D341Med (cell line): ENCODE results near the gene KCNH8.
A peak's percentile ranks its signal among the peaks of the same experiment; 100 is the strongest.
"Not testable (repeated sequence)": the region's sequence is repeated elsewhere in the genome, so short reads cannot be mapped to it uniquely, and the experiment has no call there.

Source experiments
- DNase-seq: peaks from one replicate; pipeline ENCODE4 v3.0.0; 2012; ENCODE audit warnings: low spot score

The KCNH8 gene

DNA sequence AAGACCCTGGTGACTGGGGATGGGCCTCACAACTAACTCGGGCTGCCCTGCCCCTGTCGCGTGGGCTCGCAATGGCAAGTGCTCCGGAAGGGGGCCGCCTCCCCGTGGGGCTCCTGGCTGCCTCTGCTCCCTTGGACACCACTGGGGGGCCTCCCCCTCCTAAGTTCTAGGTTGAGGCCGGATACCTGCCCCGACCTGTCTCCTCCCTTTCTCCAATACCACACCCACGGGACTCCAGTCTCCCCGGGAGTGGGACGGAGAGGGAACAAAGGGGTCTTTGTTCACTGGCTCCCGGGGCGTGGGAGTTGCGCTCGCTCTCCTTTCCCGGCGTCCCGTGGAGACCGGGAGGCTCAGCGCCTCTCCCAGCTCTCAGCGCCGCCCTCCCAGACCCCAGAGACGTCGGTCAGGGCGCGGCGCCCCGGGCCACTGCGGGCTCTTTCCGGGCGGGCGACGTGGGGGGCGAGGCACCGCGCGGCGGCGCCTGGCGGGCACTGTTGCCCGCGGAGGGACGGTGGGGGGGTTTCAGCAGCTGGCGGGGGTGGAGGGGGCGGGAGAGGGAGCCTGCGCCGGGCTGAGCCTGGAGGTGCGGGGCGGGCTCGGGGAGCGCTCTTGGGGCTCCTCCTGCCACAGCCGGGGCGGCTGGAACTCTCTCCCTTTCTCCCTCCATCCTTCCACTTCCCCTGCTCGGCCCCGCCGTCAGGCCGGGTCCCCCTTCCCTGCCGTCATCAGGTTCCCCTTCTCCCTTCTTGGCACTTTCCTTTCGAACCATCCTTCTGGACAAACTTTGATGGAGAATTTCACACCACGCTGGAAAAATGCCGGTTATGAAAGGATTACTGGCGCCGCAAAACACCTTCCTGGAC, at the start of gene KCNH8:
Gene KCNH8, plus strand, starts transcription at position 606 of the 863 bp plus-strand sequence. Its CDS starts 210 bp downstream, at position 816.
- DNase-seq, result peak; percentile 70

DNA sequence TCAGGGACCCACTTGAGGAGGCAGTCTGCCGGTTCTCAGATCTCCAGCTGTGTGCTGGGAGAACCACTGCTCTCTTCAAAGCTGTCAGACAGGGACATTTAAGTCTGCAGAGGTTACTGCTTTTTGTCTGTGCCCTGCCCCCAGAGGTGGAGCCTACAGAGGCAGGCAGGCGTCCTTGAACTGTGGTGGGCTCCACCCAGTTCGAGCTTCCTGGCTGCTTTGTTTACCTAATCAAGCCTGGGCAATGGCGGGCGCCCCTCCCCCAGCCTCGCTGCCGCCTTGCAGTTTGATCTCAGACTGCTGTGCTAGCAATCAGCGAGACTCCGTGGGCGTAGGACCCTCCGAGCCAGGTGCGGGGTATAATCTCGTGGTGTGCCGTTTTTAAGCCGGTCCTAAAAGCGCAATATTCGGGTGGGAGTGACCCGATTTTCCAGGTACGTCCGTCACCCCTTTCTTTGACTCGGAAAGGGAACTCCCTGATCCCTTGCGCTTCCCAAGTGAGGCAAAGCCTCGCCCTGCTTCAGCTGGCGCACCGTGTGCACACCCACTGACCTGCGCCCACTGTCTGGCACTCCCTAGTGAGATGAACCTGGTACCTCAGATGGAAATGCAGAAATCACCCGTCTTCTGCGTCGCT, 45.5 kb upstream of the KCNH8 start:
- DNase-seq, result not testable (repeated sequence)

DNA sequence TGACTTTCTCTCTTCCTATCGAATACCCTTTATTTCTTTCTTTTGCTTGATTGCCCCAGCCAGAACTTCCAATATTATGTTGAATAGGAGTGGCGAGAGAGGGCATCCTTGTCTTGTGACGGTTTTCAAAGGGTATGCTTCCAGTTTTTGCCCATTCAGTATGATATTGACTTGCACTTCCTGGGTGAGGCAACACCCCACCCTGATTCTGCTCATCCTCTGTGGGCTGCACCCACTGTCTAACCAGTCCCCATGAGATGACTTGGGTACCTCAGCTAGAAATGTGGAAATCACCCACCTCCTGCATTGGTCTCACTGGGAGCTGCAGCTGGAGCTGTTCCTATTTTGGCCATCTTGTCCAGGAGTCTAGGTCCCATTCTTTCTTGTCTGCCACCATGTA, 44.8 kb upstream of the KCNH8 start:
- DNase-seq, result no peak

DNA sequence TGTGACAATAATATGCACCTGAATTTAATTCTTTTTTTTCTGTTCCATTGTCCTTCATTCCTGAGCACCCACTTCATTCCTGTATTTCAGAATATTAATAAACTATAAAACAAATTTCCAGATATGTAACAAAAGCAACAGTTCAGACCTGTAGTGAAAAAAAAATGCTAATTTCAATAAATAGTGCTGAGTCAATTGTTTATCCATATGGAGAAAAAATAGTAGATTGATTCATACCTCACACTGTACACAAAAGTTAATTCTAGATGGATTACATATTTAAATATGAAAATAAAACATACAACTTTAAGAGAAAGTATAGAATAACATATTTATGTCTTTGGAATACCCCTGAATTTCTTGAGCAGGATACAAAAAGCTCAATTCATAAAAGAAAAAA, 43.9 kb upstream of the KCNH8 start:
- no peak for DNase-seq

DNA sequence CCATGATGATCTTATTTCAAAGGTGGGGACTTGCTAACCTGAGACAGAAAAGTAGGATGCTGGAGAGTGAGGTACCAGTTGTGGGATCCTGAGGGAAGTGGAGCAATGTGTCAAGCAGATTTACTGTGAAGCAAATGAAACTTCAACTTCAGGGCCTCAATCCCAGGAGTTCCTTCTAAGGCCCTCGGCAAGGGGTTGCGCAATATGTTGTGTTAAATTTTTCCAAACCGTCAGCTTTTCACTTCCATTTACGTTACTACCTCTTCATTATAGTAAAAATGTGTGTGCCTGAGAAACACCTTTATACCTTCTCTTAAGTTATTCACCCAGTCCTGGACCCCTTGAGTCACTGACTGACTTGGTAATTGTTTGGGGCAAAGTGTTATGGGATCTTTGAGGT, 42.5 kb upstream of the KCNH8 start:
- DNase-seq, result no peak

DNA sequence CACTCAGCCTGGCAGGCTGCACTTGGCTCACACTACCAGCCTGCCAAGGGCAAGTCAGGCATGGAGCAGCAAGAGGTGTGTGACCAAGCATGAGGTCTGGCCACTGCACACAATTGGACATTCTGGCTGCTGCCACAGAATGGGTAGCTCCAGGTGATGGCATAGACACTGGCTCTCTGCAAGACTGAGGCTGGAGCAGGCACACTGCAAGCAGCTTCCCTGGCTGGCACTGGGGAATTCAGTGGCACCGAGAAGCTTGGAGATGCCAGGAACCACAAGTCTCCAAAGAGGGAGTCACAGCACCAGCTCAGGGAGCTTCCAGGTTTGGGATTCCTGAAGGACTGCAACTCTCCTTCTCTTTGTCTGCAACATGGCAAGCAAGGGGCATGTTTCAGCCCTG, 42.0 kb upstream of the KCNH8 start:
- DNase-seq, result no peak

DNA sequence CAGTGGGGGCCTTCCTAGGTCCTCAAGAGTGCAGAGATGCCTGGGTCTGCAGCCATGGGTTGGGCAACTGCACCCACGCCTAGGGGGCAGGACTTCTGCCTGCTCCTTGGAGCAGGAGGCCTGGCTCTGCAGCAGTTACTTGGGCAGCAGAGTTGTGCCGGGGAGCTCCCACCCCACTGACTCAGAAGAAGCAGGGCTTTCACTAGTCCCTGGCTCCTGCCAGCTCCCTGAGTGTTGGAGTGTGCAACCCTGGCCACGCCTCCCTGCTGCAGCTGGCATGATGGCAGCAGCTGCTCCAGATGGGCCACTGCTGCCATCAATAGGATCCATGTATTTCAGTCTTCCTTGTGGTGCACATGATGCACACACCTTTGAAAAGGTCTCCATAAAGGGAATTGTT, 40.6 kb upstream of the KCNH8 start:
- DNase-seq, result no peak

DNA sequence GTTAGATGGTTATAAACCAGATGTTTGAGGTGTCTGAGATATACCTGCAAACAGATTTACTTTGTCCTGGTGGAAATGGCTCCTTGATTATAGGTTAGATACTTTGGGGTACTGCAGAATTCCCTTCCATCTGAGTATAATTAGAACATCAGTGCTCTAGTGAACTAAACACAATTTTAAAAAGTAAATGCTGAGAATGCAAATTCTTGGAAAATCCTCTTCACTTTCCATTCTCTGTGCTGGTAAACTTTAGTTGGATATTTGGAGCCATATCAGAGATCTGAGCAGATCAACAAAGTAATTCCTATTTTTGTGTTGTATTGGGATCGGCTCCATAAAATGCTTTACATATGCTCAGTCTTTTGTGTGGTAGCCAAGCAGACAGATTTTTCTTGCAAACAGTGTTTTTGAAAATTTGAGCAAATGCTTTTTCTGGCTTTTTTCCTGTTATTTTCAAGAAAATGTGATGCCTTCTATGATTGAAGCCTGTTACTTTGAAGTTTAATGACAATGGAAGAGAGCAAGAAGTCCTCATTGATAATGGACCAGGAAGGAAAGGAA, 37.9 kb upstream of the KCNH8 start:
- DNase-seq, result no peak

DNA sequence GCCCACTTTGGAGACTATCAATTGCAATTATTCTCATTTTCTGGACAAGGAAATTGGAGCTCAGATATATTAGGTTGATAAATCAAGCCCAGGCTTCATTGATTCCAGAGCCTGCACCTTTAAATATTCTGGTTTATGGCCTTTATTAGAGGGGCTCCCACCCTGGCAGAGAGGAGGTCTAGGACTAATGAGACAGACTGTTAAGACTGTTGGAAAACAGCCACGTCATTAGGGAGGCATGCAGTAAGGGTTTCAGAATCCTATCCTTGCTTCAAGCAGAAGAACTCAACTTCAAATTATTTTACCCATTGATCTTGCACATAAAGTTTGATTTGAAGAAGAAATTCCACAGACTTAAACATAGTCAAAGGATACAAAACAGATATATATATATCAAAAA, 33.8 kb upstream of the KCNH8 start:
- no peak for DNase-seq

DNA sequence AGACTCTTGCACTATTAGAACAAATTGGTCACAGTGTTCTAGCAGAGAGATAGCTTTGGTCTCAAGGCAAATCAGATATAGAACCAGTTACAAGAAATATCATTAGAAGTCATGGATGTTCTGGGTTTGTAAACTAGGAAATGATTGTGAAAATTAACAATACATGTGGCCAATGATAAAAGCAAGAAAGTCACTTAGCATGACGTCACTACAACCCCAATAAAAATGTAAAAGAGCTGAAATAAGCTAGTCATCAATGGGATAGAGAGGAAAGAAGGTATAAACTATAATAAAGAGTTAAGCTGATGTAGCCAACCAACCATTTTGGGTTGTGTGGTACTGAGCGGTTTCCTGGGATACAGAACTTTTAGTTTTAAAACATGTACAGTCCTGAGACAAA, 32.1 kb upstream of the KCNH8 start:
- no peak for DNase-seq

DNA sequence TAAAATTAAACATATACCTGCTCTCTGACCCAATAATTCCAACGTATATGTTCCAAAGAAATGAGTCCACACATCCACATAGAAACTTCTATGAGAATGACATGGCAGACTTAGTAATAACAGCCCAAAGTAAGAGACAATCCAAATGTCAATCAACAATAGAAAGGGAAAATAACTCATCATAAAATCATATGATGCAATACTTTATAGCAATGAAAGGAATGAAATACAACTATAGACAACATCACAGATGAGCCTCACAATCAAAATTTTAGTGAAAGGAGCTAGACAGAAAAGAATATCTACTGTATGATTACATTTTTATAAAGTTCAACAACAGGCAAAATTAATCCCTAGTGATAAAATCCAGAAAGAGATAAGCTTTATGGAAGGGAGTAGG, 23.6 kb upstream of the KCNH8 start:
- no peak for DNase-seq

DNA sequence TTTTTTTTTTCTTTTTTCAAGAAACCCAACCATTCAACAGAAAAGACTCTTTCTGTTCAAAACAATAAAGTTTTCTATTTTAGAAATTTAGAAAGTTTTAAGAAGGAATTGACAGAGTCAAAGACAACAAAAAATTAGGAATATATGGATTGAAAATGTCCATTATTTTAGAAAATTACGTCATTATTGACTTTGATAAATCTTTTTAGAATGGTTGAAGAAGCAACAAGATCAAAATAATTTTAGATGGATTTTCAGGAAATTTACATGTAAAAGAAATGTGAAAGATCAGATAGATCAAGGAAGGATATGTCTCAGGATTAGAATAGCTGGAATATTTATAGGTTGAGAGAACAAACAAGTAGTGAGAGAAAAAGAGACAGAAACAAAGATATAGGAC, 8.4 kb upstream of the KCNH8 start:
- no peak for DNase-seq

DNA sequence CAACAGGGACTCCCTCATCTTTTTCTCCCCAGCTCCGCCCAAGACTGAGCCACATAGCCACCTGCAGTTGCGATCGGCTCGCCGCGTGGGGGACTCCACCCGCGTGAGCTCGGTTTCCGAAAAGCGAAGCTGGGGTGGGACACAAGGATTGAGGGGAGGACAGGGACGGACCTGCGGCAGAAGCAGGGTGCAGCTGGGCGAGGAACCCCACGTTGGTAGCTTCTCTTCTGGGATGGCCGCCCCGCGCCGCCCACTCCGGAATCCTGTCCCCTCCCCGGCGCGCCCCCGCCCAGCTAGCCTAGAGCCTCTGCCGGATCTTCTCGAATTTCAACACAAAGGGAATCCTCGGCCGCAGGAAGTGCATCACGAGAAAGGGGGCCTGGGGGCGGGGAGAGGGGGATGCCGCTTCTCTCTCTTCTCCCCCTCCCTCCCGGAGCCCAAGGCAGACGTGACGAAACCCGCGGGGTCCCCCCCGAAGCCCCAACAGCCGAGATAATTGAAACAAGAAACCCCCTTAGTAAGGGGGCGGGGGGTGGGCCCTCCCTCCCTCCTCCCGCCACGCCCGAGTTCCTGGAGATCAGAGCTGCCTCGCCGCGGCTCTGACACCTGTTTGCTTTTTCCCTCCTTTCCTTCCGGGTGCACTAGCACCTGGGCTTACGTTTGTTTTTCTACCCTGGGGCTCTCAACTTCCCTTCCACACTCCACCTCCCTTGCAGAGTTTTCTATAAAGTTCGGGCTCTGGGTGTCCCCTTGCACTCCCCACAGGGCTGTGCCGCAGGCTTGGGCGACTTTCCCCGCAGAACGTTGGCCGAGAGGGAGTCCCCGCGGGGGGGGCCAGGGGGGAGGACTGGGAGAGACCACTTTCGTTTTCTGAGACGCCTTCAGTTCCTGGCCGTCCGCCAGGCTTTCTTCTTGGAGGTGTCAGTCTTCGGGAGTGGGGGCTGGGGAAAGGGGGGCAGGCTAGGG, 1.3 kb upstream of the KCNH8 start:
- peak; percentile 78 for DNase-seq

DNA sequence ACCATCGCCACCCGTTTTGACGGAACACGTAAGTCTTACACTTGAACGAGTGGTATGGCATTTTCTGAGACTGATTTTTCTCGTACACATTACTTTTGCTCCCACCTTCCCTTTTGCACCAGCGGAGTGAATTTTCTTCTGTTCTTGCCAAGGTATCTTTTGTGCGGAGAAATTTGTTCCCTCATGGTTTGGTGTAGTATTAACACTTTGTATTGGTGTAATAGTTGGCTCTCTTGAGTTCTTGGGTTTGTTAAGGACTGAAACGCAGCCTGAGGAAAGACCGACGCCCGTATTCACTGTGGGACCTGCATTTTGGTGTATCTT, 420 bp downstream of the KCNH8 start:
- DNase-seq, result no peak

DNA sequence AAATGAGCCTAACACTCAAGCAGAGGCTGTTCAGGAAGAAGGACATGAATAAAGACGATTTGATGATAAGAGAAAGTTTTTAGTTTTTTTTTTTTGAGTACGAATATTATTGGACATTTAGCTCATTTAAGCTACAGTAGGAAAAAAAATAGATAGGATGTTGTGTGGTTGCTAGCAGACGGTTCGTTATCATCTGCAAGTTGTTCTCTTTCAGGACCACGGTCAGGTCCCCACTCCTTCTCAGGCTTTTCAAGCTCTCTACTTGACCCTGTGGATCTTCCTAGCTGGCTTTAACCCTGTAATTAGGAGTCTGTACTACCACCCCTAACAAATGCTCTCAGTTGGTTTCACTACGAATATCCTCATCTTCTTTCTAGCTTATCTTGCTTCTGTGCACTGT, 1.1 kb downstream of the KCNH8 start:
- no peak for DNase-seq

DNA sequence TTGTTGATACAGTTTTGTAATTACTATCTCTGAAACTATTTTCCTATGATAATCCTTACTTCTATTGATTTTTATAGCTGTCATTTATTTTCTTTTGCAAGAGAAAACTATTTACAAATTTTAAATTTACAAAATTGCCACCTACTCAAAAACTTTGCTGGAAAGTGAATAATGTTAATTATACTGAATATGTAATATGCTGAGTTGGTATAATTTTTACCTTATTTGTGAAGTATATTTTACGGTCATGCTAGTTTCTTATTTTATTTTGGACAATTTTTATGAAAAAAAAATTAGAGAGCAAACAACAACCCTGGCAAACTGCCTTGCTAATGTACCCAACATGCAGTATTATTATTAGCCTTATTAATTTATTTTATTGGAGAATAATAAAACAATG, 2.9 kb downstream of the KCNH8 start:
- no peak for DNase-seq

DNA sequence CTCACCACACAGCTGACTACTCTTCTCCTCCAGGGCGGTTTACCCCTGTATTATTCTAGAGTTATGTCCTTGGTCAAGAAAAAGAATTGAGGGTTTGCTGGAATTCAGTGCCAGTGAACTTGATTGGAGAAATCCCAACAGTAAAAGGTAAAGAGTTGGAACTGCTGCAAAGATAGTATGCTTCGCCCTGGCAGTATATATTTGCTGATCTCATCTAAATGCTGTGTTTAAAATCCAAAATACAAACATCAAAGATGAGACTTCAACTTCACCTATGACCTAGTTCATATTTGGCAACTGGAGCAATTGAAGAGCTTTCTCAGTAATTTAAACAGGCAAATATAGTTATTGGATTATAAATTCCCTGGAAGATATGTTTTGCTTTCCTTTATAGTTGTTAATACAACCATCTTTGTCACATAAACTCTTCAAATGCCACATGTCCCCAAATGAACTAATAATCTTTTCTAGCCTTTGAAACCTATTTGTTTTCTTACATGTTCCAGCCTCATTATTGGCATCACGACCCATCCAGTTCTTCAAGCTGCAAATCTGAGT, 6.5 kb downstream of the KCNH8 start:
- no peak for DNase-seq

DNA sequence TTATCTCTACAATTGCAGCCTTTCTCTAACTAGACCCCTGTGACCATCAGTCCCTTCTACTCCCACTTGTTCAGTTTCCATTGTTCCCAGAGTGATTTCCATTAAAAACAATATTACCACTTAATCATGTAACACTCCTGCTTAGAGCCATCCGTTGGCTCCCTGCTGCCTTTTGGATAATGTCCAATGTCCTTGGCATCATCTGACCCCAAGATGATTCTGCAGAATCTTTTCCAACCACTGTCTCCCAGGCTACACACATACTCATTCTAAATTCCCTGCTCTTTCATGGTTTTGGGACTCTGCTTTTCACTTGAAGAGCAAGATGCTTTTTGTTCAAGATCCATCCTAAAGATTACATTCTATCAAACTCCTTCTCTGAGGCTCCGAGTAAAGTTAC, 7.1 kb downstream of the KCNH8 start:
- no peak for DNase-seq

DNA sequence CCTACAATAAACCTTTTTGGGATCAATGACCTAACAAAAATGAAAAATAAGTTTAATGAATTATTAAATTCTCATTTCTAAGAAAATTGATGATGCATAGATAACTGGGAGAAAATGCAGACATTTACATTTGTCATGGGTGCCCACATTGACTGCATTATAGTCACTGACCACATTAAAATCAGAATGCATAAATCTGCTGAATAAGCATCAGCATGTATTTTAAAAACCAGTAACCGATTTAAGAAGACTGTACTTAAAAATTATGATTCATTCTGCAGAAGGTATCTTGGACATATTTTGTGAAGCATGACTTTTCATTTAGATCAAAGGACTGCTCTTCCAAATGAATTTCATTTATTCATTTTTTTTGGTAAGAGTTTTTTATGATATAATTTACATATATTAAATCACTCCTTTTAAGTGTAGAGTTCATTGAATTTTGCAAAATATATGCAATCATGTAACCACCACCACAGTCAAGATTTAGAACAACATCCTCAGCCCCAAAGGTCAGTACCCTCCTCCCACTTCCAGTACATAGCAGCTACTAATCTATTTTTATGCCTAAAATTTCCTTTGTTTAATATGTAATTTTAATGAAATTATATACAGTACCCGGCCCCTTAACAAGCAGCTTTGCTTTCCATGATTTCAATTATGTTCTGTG, 11.8 kb downstream of the KCNH8 start:
- no peak for DNase-seq

DNA sequence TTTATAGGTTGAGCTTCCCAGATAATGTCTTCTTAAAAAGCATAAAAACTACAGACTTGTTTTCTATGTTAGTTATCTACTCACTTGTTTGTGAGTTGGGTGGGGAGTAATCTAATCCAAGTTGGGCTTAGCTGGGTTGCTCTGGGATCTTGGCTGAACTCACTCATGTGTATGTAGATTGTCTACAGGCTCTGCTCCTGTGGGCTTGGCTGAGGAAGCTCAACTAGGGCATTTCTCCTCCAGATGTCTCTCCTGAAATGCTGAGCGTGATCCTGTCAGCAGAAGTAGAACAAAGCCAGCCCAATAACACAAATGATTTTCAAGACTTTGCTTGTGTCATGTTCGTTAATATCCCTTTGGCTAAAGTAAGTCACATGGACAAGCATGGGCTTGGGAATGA, 17.3 kb downstream of the KCNH8 start:
- DNase-seq, result no peak

DNA sequence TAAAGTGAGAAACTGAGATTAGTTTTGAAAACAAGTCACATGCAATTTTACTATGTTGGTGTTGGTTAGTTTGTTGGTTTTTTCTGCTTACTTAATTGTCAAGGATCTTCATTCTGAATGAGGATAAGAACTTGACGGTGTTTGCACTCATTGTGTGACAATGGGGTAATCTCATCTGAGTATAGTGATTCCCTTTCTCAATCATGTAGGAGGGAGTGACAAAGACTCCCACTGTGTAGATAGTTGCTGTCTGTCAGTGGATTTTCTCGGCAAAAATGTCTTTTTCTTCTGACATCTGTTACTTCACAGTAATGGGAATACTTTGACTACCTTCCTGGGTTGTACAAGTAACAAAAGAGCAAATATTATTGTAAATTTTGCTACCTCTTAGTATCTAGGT, 23.5 kb downstream of the KCNH8 start:
- no peak for DNase-seq

DNA sequence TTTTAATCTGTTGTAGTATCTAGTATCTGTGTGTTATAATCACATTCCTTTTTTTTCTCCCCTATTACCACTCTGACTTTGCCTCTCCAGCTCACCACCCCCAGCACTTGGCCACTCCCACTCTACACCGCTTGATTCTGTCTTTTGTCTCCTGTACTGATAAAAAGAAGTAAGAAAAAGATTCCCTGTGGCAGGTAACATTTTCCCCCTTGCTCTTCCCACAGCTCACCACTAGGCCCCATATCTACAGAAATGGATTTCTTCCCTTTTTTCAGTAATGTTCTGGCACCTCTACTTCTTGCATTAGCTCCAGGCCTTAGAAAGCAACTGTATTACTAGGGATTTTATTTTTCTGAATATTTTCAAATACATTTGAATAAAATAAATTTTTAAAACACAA, 25.6 kb downstream of the KCNH8 start:
- DNase-seq, result no peak
